Smooth muscle cell (in vitro differentiated cells): ENCODE data around the gene ATP5PB. TPM values are rescaled to one million over a fixed set of nuclear protein-coding genes. Genes with fewer than 3 reads are reported as not detected.

Experiments used
- DNase-seq: peaks from one replicate; lab custom pipeline; 2025; ENCODE audit not compliant: unreplicated experiment; lab: John Stamatoyannopoulos, UW
- H2AFZ ChIP-seq: fragments of 200-600 bp; sonication (generic); 2 replicates; pipeline ENCODE4 v1.6.0; 2016; ENCODE audit warnings: antibody characterized with exemption, low read depth, mild to moderate bottlenecking
- H3F3A ChIP-seq: fragments of 200-600 bp; sonication (generic); 2 replicates; pipeline ENCODE4 v1.6.0; 2017; ENCODE audit warnings: antibody characterized with exemption, low read depth
- H3K27ac ChIP-seq: fragments of 200-600 bp; sonication (generic); 2 replicates; pipeline ENCODE4 v1.5.1; 2016; ENCODE audit warnings: low read depth, mild to moderate bottlenecking
- H3K27me3 ChIP-seq: fragments of 200-600 bp; sonication (generic); 2 replicates; pipeline ENCODE4 v1.6.1; 2016; ENCODE audit warnings: low read depth, mild to moderate bottlenecking
- H3K36me3 ChIP-seq: fragments of 200-600 bp; sonication (generic); 2 replicates; pipeline ENCODE4 v1.5.1; 2016; ENCODE audit warnings: low read depth
- H3K4me1 ChIP-seq: fragments of 200-600 bp; sonication (generic); 2 replicates; pipeline ENCODE4 v1.5.1; 2016; ENCODE audit warnings: low read depth
- H3K4me2 ChIP-seq: fragments of 200-600 bp; sonication (generic); 2 replicates; pipeline ENCODE4 v1.6.0; 2016; ENCODE audit warnings: mild to moderate bottlenecking
- H3K4me3 ChIP-seq: fragments of 200-600 bp; sonication (generic); 2 replicates; pipeline ENCODE4 v1.5.1; 2016; ENCODE audit warnings: mild to moderate bottlenecking
- H3K79me2 ChIP-seq: fragments of 200-600 bp; sonication (generic); 2 replicates; pipeline ENCODE4 v1.6.0; 2016; ENCODE audit warnings: low read depth, mild to moderate bottlenecking
- H3K9ac ChIP-seq: fragments of 200-600 bp; sonication (generic); 2 replicates; pipeline ENCODE4 v1.6.0; 2016; ENCODE audit warnings: low read depth
- H3K9me3 ChIP-seq: fragments of 200-600 bp; sonication (generic); replicated peaks from 2 replicates; pipeline ENCODE4 v1.5.1; 2016; ENCODE audit warnings: low read depth
- H4K20me1 ChIP-seq: fragments of 200-600 bp; sonication (generic); 2 replicates; pipeline ENCODE4 v1.6.0; 2016; ENCODE audit warnings: low read depth
- CTCF ChIP-seq: fragments of 200-600 bp; sonication (generic); IDR thresholded peaks from 2 replicates; pipeline ENCODE4 v1.5.1; 2017; ENCODE audit warnings: borderline replicate concordance, mild to moderate bottlenecking, antibody characterized with exemption; ENCODE audit not compliant: insufficient read depth, poor library complexity, severe bottlenecking
- WGBS: methylation state at CpG from one replicate; pipeline ENCODE4 v1.1.7; 2016; ENCODE audit warnings: low lambda C conversion rate; 5-methylcytosine and 5-hydroxymethylcytosine counted together
- polyA plus RNA-seq: library from polyadenylated mRNA; unstranded; fragments of >200 nt; fragmentation: Nextera tagmentation; extraction: Ambion mirVana; gene quantifications from 2 replicates; pipeline ENCODE4 v1.2.1, GENCODE V29; 2016
- total RNA-seq: library from RNA; depleted of rRNA; stranded (reverse); fragments of >200 nt; gene quantifications from 2 replicates; pipeline ENCODE4 v1.2.3, GENCODE V29; 2014

Gene ATP5PB
- total and polyA plus RNA-seq, 2 experiments from 2014 or later, result 272 to 289 TPM

DNA sequence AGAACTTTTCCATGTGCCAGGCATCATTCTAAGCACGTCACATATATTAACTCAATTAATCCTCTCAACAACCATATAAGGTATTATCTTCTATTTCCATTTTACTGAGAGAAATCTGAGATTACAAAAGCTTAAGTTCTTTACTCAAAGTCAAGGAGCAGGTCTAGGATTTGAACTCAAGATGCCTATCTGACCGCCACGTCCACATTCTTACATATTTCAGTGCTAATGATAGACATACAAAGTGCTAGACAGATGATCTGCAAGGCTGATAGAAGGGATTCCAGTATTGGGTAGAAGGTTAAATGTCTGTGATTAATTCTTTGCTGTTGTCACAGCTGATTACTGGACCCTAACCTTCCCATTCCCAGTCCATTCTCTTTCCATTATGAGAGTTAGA, 4.4 kb downstream of the ATP5PB start:
- Histone ChIP-seq H2AFZ (no peak overlapping the region), H3K36me3 (peaks cover 2% of the 10 kb centered on the region), H3F3A (no peaks in the 10 kb centered on the region), H3K9me3 (no peaks in the 10 kb centered on the region), H4K20me1 (peaks cover 32% of the 10 kb centered on the region), H3K79me2 (peaks cover 50% of the 10 kb centered on the region), H3K4me1 (peaks cover 14% of the 10 kb centered on the region), H3K4me2 (no peak overlapping the region), H3K4me3 (no peak overlapping the region), H3K27me3 (no peaks in the 10 kb centered on the region), H3K9ac (no peak overlapping the region), H3K27ac (no peak overlapping the region)
- WGBS, result 86% methylated on average over 3 of the region's 3 CpGs
- no peak for DNase-seq
- no peak for TF ChIP-seq CTCF

- Histone ChIP-seq H2AFZ (no peak overlapping the region), H3K27me3 (no peaks in the 10 kb centered on the region), H4K20me1 (peaks cover 33% of the 10 kb centered on the region), H3K4me2 (no peak overlapping the region), H3F3A (no peaks in the 10 kb centered on the region), H3K36me3 (peaks cover 5% of the 10 kb centered on the region), H3K4me1 (peaks cover 12% of the 10 kb centered on the region), H3K9me3 (no peaks in the 10 kb centered on the region), H3K79me2 (peaks cover 41% of the 10 kb centered on the region), H3K4me3 (no peak overlapping the region), H3K9ac (no peak overlapping the region), H3K27ac (no peak overlapping the region)
- no peak for DNase-seq
- no peak for TF ChIP-seq CTCF
- 95% methylated on average over 5 of the region's 5 CpGs for WGBS
Observed at GRCh38 chr1:111454859-111455641, 5.8 kb downstream of the ATP5PB start.

DNA sequence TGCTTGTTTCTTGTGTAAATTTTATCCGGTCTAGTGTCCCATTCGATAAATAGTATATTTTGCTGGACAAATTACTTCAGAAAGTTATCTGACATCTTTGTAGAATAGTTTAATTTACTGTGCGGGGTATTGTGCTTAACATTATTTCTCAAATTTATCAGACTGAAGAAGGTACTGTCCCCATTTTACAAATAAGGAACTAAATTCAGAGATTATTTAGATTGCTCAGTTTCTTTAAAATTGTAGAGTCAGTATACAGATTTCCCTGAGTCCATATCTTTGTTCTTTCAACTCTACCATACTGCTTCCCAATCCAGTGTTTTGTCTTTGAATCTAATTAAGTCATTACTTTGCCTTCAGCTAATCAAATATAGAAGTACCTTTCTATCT, 6.4 kb downstream of the ATP5PB start:
- TF ChIP-seq CTCF, result no peak
- Histone ChIP-seq H2AFZ (no peak overlapping the region), H3K4me2 (no peak overlapping the region), H4K20me1 (peaks cover 33% of the 10 kb centered on the region), H3K79me2 (peaks cover 35% of the 10 kb centered on the region), H3K27ac (no peak overlapping the region), H3K36me3 (peaks cover 5% of the 10 kb centered on the region), H3K27me3 (no peaks in the 10 kb centered on the region), H3F3A (no peaks in the 10 kb centered on the region), H3K9ac (no peak overlapping the region), H3K4me1 (peaks cover 6% of the 10 kb centered on the region), H3K9me3 (no peaks in the 10 kb centered on the region), H3K4me3 (no peak overlapping the region)
- WGBS, result 97% methylated on average over 3 of the region's 3 CpGs
- no peak for DNase-seq

DNA sequence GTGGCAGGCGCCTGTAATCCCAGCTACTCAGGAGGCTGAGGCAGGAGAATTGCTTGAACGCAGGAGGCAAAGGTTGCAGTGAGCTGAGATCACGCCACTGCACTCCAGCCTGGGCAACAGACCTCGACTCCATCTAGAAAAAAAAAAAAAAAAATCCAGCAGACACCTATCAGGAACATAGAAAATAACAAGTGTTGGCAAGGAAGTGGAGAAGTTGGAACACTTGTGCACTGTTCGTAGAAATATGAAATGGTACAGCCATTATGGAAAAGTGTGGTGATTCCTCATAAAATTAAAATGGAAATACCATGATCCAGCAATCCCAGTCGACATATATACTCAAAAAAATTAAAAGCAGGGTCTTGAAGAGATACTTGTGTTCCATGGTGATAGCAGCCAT, 12.5 kb downstream of the ATP5PB start:
- Histone ChIP-seq H3K36me3 (peaks cover 12% of the 10 kb centered on the region), H2AFZ (no peak overlapping the region), H4K20me1 (peaks cover 3% of the 10 kb centered on the region), H3K9ac (no peak overlapping the region), H3K27me3 (no peaks in the 10 kb centered on the region), H3K4me3 (no peak overlapping the region), H3K4me1 (no peaks in the 10 kb centered on the region), H3K79me2 (no peaks in the 10 kb centered on the region), H3K9me3 (no peaks in the 10 kb centered on the region), H3K27ac (no peak overlapping the region), H3K4me2 (no peak overlapping the region), H3F3A (peaks cover 4% of the 10 kb centered on the region)
- TF ChIP-seq CTCF, result no peak
- 98% methylated on average over 6 of the region's 6 CpGs for WGBS
- DNase-seq, result no peak
